IPS-18c (cell line): ENCODE measurements around the gene TTC38.

Experiments
- H3K4me3 ChIP-seq: 2 replicates; pipeline ENCODE4 v1.7.0; 2013; ENCODE audit warnings: low read depth, mild to moderate bottlenecking, low read length, moderate library complexity; ENCODE audit not compliant: insufficient read depth
- H3K9me3 ChIP-seq: one replicate; pipeline ENCODE4 v1.6.1; 2013; ENCODE audit warnings: mild to moderate bottlenecking, low read length, moderate library complexity; ENCODE audit not compliant: control insufficient read depth, insufficient read depth

The TTC38 gene

DNA sequence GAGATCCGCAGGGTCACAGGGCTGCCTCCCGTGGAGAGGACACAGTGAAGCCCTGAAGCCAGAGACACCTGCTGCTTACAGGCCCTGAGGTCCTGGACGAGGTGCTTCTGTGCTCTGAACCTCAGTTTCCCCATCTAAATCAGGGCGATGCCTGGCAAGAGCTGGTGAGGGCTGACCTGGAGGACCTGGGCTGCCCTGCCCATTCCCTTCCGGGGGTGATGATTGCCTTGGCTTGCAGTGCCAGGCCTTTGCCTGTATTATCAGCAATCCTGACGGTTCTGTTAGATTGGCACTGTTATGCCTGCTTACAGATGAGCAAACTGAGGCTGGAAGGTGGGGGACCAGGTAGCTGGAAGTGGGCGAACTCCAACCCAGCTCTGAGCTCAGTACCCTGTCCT lies 21.0 kb downstream of the TTC38 start:
- Histone ChIP-seq H3K9me3 (no peaks in the 10 kb centered on the region), H3K4me3 (no peak overlapping the region)

GRCh38 chr22:46289244-46289891 lies 21.6 kb downstream of the TTC38 start:
- Histone ChIP-seq H3K9me3 (no peaks in the 10 kb centered on the region), H3K4me3 (no peak overlapping the region)

DNA sequence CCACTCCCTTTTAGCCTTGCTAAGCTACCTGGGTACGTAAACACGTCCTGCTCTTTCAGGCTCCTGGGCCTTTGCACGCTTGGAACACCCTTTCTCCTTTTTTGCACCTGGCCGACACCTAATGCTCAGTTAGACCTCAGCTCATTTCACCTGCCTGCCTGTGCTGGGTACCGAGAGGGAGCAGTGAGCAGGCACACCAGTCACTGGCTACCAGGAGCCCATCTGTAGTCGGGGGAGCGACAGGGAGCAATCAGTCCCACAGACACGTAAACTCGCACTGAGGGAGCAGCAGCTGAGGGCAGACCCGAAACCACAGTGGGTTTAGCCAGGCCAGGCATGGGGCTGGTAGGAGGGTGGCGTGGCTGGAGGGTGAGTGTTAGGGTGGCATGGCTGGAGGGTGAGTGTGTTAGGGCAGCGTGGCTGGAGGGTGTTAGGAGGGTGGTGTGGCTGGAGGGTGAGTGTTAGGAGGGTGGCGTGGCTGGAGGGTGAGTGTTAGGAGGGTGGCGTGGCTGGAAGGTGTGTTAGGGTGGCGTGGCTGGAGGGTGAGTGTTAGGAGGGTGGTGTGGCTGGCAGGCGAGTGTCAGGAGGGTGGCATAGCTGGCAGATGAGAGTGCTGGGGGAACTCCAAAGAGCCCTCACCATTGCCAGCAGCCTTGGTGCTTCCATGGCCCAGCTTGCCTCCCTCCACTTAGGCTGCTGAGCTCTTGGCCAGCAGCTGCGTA lies 22.5 kb downstream of the TTC38 start:
- no peak overlapping the region for H3K4me3 ChIP-seq
- no peaks in the 10 kb centered on the region for H3K9me3 ChIP-seq

- no peaks in the 10 kb centered on the region for H3K9me3 ChIP-seq
- no peak overlapping the region for H3K4me3 ChIP-seq
Measured at GRCh38 chr22:46290843-46291785, 23.3 kb downstream of the TTC38 start.

DNA sequence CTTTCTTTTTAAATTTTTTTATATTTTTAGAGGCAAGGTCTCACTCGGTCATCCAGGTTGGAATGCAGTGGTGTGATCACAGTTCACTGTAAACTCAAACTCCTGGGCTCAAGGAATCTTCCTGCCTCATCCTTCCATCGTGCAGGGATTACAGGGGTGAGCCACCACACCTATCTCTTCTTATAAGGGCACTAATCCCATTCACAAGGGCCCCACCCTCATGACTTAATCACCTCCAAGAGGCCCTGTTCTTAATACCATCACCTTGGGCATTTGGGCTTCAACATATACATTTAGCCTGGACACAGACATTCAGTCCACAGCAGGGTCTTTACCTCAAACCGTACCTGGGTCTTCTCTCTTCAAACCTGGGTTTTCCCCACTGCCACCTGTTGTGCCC lies 24.4 kb downstream of the TTC38 start:
- H3K4me3 ChIP-seq = no peak overlapping the region
- no peaks in the 10 kb centered on the region for H3K9me3 ChIP-seq

GRCh38 chr22:46292732-46293131 lies 24.9 kb downstream of the TTC38 start:
- Histone ChIP-seq H3K4me3 (no peak overlapping the region), H3K9me3 (no peaks in the 10 kb centered on the region)

DNA sequence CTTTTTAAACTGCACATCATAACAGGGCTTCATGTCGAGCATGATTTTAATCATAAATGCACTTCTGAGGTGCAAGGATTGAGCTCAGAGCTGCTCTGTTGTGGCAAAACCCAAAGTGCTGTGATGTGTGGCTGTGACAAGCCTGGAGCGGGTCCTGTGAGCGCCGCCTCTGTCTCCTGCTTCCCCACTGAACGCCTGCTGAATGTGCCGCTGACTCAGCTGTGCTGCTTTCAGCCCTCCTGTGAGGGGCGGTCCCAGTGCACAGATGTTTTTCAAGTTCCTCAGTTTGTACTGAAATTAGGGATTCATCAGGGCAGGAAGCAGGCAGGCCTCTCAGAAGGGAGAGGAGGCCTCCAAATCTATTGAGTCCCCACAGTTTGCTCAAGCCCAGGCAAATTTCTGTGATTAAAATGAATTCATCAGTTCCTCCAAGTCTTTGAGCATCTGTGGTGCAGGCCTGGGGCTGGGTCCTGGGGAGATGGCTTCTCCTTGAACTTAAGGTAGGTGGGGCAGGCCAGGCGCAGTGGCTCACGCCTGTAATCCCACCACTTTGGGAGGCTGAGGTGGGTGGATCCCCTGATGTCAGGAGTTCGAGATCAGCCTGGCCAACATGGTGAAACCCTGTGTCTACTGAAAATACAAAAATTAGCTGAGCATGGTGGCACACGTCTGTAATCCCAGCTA lies 25.9 kb downstream of the TTC38 start:
- no peaks in the 10 kb centered on the region for H3K9me3 ChIP-seq
- H3K4me3 ChIP-seq = no peak overlapping the region

GRCh38 chr22:46294784-46295183 lies 27.0 kb downstream of the TTC38 start:
- H3K9me3 ChIP-seq = no peaks in the 10 kb centered on the region
- H3K4me3 ChIP-seq = no peak overlapping the region

DNA sequence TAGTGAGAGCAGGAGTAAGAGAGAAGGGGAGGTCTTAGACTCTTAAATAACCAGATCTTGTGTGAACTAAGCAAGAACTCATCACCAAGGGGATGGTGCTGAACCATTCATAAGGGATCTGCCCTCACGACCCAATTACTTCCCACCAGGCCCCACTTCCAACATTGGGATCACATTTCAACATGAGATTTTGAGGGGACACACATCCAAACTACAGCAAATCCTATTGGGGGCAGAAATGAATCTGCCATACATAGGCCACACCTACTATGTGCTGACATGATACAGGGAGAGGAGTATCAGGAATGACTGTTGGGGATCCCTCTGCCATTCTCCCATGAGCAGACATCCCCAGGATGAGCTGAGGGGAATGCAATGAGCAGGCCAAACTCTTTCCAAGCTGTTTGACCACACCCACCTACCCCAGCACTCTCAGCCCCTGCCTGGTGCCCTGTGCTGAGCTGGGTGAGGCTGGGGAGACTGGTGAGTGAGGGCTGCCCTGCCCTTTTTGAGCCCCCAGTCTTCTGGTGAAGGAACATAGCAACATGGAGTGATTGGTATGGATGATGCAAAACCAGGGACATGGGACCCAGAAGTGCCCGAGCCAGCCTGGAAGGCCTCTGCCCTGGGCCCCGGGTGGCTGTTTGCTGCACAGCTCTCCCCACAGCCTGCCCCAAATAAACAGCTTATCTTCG lies 27.6 kb downstream of the TTC38 start:
- Histone ChIP-seq H3K4me3 (peak overlapping the region; percentile 96), H3K9me3 (no peaks in the 10 kb centered on the region)

GRCh38 chr22:46296257-46297150 lies 28.7 kb downstream of the TTC38 start, which contains the start of gene GTSE1:
TSS of gene GTSE1 (plus strand) at chr22:46296870. CDS start at chr22:46297401, 531 bp downstream.
- Histone ChIP-seq H3K9me3 (no peaks in the 10 kb centered on the region), H3K4me3 (peak within 1 kb of the TSS; percentile 96)

DNA sequence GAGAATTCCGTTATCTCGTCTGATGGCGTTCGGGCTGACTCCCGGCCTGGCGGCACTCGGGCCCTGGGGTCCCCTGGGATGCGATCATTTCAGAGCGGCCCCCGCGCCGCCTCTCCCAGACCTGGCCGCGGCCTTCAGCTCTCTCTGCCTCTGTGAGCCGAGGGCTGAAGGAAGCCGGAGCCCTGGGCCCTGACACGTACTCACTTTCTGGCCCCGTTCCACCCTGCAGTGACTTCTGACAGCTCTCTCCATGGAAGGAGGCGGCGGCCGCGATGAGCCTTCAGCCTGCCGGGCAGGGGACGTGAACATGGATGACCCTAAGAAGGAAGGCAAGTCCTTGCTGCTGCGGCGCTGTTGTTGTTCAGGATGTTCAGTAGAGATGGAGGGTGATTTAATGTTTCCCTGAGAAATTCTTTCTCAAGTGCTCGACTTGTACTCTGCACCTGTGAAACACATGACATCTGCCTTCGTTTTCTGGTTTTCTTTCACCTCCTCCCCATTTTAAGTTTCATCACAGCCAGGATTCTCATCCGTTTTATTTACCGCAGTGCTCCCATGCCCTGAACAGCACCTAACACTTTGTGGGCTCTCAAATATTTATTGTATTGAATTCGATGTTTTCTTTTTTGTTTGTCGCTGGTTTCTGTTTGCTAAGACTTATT lies 29.5 kb downstream of the TTC38 start:
- no peaks in the 10 kb centered on the region for H3K9me3 ChIP-seq
- H3K4me3 ChIP-seq = peak overlapping the region; percentile 96

DNA sequence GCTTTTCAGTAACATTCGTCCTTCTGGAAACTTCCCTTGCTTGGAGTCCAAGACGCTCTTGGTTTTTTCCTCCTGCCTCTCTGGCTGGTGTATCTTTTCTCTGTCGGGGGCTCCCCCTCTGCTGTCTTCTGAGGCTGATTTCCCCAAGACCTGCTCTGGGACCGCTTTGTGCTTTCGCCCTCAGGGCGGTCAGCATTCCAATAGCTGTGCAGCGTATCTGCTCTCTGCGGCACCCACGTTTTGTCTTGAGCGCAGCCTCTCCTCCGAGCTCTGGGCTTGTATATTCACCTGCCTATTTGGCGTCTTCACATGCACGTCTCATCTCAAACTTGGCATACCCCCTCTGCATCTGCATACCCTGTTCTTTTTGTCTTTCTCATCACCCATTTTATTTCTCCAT lies 31.3 kb downstream of the TTC38 start:
- H3K4me3 ChIP-seq = no peak overlapping the region
- H3K9me3 ChIP-seq = no peaks in the 10 kb centered on the region

- Histone ChIP-seq H3K9me3 (no peaks in the 10 kb centered on the region), H3K4me3 (no peak overlapping the region)
Measured at GRCh38 chr22:46300491-46300890, 32.7 kb downstream of the TTC38 start.

GRCh38 chr22:46303347-46303965 lies 35.6 kb downstream of the TTC38 start:
- H3K4me3 ChIP-seq = no peak overlapping the region
- no peaks in the 10 kb centered on the region for H3K9me3 ChIP-seq
